Measurements from ENCODE around the gene EXOC1.

EXOC1 gene

DNA sequence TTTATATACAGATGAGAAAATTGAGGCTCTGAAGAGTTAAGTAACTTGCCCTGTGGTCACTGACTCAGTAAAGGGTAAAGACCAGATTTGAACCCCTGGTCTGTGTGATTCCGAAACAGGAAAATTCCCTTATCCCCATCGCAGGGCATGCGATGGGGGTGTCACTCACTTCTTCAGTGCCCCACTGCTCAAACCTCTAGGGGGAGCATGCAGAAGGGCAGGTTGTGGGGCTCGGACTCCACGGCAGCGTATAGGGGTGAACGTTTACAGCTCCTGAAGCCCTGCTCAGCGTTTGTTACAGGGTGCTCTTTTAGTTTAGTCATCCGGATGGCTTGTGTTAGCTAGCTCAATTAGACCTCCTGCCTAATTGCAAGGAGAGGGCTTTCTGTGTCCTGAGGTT, 3.7 kb upstream of the EXOC1 start:
- in situ Hi-C loops (cut with HindIII; ENCODE audit: low sequenced_read_pairs), result loop anchor here (5.0 kb wide), 1 partner anchor 47 kb away; no protein-coding TSS in a partner anchor

DNA sequence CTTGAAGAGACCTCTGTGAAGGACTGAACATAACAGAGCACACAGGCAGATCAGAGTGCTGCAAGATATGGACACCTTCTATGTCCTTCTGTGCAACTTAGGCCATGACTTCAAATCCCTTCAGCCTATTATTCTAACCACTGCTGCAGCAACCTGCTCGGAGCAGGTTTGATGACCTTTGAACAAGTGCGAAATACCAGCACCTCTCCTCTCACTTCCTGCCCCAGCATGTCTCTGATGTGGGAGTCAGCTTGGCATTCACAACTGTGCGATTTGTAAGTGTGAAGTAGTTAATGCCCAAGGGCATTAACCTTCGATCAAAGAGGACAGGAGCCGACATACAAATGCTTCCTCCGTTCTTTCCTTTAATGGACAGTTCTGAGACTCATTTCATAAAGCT, 1.6 kb upstream of the EXOC1 start:
- in situ Hi-C loops (cut with HindIII; ENCODE audit: low sequenced_read_pairs), result loop anchor here (5.0 kb wide), 1 partner anchor 50 kb away; no protein-coding TSS in a partner anchor

DNA sequence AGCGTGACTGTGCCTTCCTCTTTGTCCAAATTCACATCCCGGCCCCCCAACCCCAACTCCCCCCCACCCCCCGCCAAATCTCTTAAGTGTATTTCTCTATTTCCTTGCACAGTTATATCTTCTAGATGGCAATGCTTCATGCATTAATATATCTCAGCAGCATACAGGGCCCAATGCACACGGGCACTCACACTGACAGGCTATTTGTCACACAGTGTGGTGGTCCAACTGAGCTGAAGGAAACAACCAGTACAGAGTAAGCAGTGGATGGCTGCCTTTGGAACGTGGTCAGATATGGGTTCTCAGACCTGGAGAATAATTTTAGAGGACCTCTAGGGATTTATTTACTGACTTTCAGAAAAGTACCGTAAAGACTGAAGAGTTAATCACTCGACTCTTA, 681 bp downstream of the EXOC1 start:
- in situ Hi-C loops (cut with HindIII; ENCODE audit: low sequenced_read_pairs), result loop anchor here (5.0 kb wide), 1 partner anchor 52 kb away; no protein-coding TSS in a partner anchor

DNA sequence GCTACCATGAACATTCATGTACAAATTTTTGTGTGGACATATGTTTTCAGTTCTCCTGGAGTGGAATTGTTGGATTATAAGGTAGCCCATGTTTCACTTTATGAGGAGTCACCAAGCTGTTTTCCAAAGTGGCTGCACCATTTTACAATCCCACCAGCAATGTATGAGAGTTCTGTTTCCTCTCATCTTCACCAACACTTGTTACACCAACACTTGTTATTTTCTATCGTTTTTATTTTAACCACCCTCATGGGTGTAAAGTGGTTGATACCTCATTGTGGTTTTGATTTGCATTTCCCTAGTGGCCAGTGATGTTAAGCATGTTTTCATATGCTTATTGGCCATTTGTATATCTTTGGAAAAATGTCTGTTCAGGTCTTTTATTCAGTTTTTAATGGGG, 4.1 kb downstream of the EXOC1 start:
- in situ Hi-C loops (cut with HindIII; ENCODE audit: low sequenced_read_pairs), result no loop called here

DNA sequence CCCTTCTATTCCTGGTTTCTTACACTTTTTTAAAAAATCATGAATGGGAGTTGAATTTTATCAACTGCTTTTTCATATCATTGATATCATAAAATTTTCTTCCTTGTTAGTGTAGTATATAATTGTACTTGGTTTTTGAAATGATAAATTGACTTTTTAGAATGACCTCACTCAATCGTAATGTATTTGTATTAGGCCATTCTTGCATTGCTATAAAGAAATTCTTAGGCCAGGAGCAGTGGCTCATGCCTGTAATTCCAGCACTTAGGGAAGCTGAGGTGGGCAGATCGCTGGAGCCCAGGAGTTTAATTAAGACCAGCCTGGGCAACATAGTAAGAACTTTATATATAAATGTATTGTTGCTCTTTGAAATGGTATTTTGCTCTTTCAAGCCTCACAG, 6.3 kb downstream of the EXOC1 start:
- in situ Hi-C loops (cut with HindIII; ENCODE audit: low sequenced_read_pairs), result no loop called here

DNA sequence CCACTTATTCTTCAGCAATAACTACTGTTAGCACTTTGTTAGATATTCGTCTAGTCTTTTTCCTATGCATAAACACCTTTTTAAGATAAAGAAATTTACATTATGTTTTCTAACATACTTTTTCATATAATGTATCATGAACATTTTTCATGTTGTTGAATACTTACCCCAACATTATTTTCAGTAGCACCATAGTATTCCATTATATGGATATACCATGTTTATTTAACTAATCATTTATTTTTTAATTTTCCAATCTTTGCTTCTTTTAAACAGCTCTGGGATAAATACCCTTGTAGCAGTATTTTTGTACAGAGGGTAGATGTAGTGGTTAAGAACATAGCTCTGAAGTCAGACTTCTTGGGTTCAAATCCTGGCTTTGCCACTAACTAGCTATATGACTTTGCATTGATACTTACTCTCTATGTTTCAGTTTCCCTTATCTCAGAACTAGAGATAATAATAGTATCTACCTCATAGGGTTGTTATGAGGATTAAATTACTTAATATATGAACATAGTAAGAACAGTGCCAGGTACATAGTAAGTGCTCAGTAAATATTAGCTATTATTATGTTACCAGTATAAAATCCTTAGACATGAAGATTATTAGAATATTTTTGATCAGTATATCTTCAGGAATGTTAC, 11.3 kb downstream of the EXOC1 start:
- in situ Hi-C loops (cut with HindIII; ENCODE audit: low sequenced_read_pairs), result loop anchor here (5.0 kb wide), 1 partner anchor 517 kb away; the partner anchor contains the start of gene SRD5A3

DNA sequence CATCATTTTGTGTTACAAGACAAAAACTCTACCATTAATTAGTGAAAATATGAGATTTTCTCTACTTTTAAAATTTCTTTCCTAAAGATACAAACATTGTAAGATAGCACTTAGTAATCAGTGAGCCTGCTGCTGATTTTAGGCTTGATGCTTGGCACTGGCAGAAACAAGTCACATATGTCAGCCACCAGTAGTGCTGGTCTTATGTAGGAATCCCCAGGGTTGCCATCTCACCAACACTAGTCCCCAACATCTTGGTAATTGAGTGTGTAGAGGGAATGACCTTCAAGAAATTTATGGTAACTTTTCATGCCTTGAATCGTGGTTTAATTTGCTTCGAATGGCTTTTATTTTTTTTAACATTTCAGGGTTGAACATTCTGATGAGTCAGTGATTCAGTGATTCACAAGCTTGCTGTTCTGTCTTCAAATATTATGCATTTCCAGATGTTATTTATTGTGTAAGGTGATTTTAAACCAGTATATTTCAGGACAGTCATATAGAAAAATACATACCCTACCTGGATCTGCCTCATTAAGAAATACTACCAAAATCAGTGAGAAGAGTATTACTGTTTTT, 11.9 kb downstream of the EXOC1 start:
- in situ Hi-C loops (cut with HindIII; ENCODE audit: low sequenced_read_pairs), result loop anchor here (5.0 kb wide), 1 partner anchor 518 kb away; the partner anchor contains the start of gene SRD5A3

DNA sequence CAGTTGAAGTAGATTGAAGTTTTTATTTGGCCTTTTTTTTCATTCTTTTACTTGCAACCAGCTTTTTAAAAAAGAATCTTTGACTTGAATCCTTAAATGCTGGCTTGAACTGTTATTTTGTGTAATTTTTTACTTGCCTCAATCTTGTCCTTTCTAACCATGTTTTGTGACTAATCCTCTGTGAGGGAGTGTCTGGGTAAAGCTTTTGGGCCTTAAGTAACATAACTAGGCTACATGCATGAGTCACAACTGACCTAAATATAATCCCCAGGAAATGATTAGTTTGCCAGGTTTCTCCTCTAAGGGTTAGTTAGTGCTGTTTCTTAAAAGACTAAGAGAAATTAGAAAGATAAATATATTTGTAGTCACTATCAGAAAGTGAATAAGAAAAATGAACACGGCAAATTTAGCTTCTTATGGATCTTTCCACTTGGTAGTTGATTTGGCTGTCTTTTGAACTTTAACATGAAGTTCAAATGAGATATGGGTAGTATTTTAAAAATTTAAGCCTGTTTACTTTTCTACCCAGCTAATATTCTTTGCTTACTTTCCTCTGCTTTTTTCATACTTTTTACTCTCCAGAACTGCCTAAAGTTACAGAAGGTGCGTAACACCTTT, 13.0 kb downstream of the EXOC1 start:
- in situ Hi-C loops (cut with HindIII; ENCODE audit: low sequenced_read_pairs), result loop anchor here (5.0 kb wide), 1 partner anchor 519 kb away; the partner anchor contains the start of gene SRD5A3

DNA sequence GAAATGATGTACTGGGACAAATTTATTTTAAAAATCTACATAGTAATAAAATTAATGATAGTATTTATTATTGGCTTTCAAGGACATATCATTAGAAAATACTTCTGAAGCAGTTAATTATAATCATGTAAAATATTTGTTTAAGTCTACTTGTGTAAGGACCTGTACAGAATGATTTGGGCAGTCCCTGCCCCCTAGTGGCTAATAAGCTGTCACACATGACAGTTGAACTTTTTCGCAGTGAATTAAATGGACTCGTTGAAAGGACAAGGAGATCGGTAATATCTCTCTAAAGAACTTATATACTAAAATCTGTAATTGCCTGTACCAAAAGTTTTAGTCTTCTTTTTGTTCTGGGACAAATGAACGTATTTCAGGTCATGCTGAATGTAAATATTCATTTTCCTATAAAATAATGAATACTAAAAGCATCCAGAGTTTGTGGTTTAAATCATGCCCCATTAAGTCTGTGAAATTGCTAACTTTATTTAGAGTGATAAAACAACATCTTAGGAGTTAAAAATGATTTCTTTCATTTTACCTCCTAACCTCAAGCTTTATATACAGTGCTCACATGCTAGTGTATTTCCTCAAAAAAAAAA, 13.6 kb downstream of the EXOC1 start:
- in situ Hi-C loops (cut with HindIII; ENCODE audit: low sequenced_read_pairs), result loop anchor here (5.0 kb wide), 1 partner anchor 520 kb away; the partner anchor contains the start of gene SRD5A3

DNA sequence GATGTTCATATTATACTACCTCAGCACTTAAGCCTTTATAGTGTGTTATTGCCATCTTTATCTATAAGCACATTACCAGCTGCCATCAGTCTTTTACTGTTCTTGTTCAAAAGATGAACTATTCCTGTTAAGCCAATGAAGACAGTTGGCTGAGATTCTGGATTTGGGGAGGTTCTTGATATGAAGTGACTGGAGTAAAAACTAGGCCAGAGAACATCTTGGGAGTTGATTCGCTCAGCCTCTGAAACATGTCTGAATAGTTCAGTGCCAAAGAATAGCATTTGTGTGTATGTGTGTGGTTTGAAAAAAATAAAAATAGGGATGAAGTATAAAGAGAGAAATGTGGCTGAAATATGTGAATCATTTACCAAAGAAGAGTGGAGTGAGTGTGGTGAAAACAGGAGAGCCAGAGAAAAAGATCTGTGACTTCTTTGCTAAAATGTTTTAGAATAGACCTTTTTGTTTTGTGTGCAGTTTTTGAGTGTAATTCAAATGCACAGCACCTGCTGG, 15.2 kb downstream of the EXOC1 start:
- in situ Hi-C loops (cut with HindIII; ENCODE audit: low sequenced_read_pairs), result loop anchor here (5.0 kb wide), 1 partner anchor 521 kb away; the partner anchor contains the start of gene SRD5A3

DNA sequence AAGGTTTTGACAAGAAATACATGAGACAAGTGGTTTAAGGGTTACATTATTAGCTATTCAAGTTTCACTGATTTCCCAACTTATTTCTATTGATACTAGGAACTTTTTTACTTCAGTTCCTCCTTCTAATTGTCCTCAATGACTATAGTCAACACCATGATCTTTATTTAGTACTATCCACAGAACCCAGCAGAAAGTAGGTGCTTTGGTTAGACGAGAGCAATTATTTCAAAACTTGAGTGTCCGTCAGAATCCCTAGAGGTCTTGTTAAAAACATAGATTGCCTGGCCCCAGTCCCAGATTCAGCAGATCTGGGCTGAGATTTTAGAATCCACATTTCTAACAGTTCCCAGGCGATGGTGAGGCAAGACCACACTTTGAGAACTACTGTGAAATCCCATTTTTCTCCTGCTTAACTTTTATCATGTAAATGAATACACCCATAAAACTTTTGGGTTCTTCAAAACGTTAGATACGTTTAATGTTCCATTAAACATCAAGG, 17.9 kb downstream of the EXOC1 start:
- in situ Hi-C loops (cut with HindIII; ENCODE audit: low sequenced_read_pairs), result no loop called here

DNA sequence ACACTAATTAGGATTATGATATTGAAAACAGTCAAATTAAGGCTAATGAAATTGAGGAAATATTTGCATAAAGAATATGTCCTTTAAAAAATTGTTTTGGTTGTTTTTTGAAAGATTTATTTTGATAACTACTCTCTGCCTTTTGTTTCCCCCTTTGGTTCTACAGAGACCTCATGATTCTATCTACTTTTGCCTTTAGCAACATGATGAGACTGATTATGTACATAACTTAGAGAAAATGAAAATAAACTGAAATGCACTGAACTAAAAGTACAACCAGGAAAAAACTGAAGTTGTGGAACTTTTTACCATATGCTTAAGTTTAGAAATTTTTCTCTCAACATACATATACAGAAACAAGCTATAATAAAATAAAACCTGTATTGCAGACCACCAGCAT, 21.4 kb downstream of the EXOC1 start:
- in situ Hi-C loops (cut with HindIII; ENCODE audit: low sequenced_read_pairs), result no loop called here

DNA sequence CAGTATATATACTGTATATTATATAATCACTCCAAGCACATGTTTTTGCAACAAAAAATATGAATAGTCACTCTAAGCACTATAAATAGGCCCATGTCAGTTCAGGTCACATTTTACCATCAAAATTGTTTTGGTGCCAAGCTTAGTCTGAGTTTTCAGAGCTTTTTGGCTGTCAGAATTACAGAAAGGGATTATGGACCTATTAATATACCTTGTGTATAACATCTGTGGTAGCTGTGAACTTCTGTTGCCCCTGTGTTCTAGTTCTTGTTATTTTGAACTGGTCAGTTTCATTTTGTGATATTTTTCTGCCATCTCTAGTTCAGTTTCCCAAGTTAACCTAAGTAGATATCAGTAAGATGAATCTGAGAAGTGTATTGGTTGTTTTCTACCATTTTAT, 22.9 kb downstream of the EXOC1 start:
- in situ Hi-C loops (cut with HindIII; ENCODE audit: low sequenced_read_pairs), result no loop called here

DNA sequence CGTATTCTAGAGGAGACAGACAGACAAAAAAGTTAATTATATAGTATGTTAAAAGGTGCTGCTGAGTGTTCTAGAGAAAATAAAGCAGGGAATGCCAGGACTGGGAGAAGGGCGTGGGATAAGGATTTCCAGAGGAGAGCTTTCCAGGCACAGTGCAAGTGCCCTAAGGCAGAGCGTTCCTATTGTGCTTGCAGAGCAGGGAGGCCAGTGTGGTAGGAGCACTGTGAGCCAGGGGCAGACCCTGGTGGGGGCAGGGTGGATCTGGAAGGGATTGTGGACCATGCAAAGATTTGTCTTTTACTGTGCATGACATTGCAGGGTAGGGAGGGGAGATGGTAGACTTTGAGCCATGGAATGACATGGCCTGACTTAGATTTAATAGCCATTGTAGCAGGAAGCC, 25.8 kb downstream of the EXOC1 start:
- in situ Hi-C loops (cut with HindIII; ENCODE audit: low sequenced_read_pairs), result no loop called here

DNA sequence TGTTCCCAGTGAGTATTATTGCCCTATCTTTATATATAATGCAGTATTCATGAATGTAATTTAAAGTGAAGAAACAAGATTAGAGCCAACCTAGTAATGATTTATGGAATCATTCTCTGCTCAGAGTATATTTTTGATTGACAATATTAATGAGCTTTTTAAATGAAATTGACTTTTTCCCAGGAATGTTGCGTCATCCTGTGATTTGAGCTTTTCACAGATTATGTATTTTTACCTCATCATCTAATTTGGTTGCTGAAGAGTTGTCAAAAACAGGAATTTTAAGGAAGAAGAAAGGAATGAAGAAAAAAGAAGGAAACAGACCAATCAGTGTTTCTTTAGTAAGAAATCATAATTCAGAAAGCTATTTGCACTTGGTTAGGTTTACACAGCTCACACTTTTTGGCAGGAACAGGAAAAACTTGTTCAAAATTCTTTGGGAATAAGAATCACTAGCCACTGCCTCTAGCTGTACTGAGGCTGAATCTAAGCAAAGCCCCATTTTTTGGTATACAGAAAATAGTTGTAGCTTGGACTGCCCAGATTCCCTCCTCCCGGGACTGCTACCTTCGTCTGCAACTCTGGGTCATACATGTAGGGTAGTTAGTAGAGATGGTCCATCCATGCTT, 27.3 kb downstream of the EXOC1 start:
- in situ Hi-C loops (cut with HindIII; ENCODE audit: low sequenced_read_pairs), result no loop called here

DNA sequence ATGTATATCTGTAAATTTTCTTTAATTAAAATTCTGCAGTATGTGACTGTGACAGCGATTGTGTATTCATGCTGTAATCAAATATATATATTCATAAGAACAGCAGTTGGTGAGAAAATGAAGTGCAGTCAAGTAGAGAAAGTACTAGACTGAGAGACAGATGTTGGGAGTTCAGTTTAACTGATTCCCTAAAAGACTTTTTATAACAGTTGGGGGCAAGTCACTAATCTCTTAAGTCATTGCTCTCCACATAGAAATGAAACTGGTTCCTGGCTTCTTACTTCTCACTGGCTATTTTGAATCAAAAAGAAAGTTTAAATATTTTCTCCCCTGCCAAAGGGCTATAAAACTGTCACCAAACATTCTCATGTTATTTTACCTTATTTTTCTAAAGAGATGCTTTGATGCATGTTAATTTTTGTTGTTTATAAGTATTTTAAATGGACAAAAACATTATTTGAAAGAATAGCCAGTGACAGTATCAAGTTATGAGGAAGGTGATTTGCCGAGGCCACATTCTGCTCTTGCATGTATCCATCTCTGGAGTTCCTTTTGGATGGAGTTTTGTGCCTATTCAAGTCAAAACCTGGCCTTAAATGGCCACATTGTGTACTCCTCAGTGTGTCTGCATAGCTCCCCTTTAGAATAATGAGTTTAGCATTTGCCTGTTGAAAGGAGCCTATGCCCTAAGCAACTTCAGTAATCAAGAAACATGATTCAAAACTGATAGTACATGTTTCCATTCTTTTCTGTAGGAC, 30.8 kb downstream of the EXOC1 start:
- in situ Hi-C loops (cut with HindIII; ENCODE audit: low sequenced_read_pairs), result no loop called here

DNA sequence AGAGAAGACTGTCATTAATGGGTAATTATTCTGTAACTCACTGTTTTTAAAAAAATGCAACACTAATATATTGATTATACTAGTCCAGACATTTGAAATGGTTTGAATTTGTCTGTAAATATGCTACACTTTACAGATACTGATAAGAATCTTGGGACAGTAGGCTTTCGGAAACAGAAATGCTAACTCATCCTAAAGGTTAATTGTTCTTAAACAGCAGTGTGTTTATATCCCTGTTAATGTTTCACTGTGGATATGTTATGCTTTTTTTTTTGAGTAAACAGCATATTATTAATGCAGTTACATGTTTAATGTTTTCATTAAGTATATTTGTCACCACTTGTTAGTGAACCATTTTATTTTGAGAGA, 31.4 kb downstream of the EXOC1 start:
- in situ Hi-C loops (cut with HindIII; ENCODE audit: low sequenced_read_pairs), result no loop called here

DNA sequence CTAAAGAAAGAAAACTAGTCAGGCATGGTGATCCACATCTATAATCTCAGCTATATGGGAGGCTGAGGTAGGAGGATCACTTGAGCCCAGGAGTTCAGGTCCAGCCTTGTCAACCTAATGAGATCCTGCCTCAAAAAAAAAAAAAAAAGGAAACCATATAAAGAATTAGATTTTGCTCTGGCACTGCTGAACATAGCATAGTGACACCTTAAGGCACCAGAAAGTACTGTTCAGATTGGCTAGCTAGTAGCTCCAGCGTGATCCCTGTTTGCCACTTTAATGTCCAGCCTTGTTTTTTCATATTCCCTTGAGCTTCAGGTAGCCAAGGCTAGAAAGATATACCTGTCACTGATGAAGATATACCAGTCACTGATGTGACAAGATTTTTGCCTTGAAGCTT, 34.1 kb downstream of the EXOC1 start:
- in situ Hi-C loops (cut with HindIII; ENCODE audit: low sequenced_read_pairs), result no loop called here

DNA sequence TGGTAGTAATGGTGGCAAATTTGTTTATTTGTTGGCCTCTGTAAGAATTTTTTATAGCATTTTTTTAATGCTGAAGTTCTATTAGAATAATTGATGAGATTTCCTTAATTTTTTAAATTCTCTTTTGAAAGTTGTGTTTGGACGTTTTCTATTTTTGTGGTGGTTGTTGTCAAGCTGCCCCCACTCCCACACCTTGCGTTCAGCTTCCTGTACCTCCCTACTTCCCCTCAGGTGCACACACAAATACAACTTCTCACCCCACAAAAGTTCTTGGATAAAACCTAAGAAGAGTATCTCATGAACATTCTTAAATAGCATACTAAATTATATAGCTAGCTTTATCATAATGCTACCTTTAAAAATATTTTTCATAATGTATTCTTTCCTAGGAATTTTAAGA, 38.7 kb downstream of the EXOC1 start:
- in situ Hi-C loops (cut with HindIII; ENCODE audit: low sequenced_read_pairs), result no loop called here

DNA sequence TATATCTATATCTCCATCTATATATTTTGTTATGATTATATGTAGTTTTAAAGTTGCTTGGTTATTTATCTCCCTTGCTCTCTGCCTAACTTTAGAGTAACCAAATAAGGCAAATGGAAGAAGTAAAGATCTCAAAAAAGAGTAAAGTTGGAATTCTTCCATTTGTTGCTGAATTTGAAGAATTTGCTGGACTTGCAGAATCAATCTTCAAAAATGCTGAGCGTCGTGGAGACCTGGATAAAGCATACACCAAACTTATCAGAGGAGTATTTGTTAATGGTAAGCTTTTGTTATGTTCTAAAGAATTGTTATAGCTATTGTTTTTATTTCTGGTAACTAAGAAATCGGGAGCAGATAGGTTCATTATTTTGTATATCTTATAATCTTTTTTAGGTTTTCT, 43.2 kb downstream of the EXOC1 start:
- in situ Hi-C loops (cut with HindIII; ENCODE audit: low sequenced_read_pairs), result no loop called here
